C1 segment of cervical spinal cord (tissue), 14 donors: ENCODE measurements around the gene HTT.

ENCODE experiments used
- DNase-seq, 14 donors: peaks; one replicate each; lab custom pipeline; 2025; lab: John Stamatoyannopoulos, UW

The HTT gene

GRCh38 chr4:3174371-3175338 lies 100.2 kb downstream of the HTT start:
- DNase-seq = no peak

DNA sequence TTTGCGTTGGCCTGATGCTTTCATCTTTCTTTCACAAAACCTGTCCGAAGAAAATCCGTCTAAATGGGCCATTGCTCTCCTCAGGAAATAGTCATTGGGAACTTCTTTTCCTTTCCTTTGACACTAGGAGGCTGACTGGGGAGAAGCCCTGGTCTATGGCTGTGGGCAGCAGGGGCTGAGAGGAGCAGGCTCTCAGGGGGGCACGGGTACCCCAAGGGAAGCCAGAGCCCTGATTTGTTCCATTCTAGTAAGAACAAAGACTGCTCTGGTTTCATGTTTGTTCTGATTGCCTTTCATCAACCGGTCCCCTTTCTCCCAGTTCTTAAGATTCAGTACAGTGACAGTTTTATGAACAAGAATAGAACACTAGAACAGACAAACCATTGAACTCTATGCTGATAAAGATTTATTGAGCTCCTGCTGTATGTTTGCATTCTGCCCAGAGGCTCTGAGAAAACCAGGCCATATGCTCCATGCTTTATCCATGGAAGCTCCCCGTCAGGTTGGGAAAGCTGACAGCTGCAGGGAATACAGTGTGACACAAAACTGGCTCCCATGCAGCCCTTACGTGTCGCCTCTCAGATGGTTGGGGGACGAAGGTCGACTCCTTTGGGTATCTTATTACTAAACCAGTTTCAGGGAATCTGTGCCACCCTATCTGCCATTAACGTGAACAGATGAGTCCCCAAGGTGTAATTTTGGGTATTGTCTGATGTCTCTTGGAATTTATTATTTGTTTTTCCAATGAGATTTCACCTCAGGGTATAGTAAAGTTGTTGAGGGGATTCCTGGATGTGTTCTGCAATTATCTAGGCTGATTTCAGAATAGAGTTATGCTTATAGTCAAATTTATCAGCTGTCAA lies 102.1 kb downstream of the HTT start:
- no peak for DNase-seq

DNA sequence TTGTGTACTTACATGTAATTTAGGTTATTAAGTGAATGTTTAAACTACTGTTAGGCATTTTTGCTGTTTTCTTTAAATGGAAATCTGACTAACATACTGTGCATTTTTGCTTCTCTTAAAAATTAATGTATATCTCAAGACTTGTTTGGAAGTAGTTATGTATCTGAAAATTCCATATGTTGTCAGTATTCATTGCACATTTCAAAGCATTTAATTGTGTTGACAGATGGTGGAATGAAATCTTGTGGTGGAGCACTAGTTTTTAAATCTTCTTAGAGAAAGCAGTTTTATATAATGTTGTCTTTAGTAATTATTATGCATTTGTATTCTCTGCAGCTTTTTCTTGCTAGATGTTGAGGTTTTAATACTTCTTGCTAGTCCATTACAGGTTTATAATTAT lies 102.9 kb downstream of the HTT start:
- DNase-seq = no peak

DNA sequence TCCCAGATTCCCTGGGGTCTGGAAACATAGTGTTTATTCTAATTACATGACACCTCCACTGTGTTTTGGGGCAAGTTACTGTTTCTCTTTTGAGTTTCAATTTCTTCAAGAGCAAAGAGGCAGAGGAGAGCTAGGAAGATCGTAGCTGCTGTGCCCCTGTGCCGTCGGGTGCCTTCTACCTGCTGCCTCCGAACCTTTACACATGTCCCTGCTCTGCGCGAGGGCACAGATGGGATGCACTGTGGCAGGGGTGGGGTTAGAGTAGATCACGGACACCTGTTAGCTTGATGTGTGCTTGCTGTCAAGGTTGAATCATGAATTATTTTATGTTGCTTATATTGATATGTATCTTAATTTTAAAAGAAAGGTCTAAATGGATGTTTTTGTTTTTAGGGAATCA lies 103.4 kb downstream of the HTT start:
- DNase-seq = no peak

DNA sequence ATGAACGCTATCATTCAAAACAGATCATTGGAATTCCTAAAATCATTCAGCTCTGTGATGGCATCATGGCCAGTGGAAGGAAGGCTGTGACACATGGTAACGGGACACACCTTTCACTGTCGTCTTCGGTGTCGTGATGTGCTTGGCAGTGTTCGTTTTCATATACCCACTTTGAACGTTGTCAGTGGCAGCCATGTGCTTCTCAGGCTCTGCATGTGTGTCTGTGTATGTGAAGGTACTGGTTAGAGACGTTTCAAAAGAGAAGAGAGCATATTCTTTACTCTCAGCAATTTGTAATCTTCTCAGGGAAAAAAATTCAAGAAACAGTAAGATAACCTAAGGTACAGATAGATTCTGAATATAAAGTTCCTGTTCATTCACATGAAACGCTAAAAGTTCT lies 103.9 kb downstream of the HTT start:
- no peak for DNase-seq

GRCh38 chr4:3179126-3179706 lies 104.7 kb downstream of the HTT start:
- DNase-seq = no peak

- no peak for DNase-seq
These were observed 108.5 kb downstream of the HTT start for GRCh38 chr4:3183008-3183407.

DNA sequence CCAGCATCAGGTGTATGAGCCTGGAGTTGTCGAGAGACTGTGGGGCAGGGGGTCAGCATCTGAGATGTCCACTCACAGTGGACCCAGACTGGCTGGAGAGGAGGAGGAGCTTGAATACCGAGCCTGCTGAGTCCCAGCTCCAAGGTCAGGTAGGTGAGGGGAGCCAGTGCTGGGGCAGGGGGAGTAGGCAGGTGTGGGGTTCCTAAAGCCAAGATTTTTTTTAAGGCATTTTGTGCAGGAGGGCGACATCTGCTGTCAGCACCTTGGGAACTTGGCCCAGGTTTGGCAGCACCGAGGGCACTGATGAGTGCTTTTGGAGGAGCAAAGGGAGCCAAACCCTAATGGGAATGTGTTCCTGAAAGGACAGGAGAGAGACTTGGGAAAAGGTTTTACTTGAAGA lies 110.2 kb downstream of the HTT start:
- no peak for DNase-seq

GRCh38 chr4:3186609-3187008 lies 112.1 kb downstream of the HTT start:
- DNase-seq = no peak

- no peak for DNase-seq
These were observed 113.6 kb downstream of the HTT start for GRCh38 chr4:3188118-3188517.

- no peak for DNase-seq
These were observed 115.0 kb downstream of the HTT start for GRCh38 chr4:3189459-3189858.

GRCh38 chr4:3190549-3190948 lies 116.1 kb downstream of the HTT start:
- peak in 1 of 14 donors; percentile 13 for DNase-seq

GRCh38 chr4:3192188-3192587 lies 117.7 kb downstream of the HTT start:
- no peak for DNase-seq

- no peak for DNase-seq
These were observed 118.3 kb downstream of the HTT start for GRCh38 chr4:3192827-3193226.

DNA sequence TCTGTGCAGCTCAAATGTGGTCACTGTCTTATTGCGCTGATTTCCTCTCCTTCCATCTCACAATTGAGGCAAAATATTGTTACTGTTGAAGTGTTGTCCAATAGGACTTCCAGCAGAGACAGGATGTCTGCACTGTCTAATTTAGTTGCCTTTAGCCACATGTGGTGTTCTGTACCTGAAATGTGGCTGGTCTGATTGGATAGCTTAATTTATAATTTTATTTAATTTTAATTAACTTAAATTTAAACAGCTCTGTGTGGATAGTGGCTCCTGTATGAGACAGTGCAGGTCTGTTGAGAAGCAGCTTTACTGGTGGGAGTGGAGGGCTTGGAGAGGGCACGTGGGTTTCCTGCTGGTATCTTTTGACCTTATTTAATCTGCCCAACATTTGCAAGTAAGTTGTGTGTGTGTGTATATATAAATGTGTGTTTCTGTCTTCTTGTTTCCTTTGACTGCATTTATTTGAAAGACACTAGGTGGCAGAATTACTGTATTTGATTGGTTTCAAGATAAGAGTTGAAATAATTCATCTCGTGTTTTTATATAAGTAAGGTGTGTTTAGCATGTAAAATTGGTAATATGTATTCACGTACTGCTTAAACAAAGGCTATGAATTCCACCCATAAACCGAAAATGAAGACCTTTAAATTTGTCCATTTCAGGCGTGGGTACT lies 119.2 kb downstream of the HTT start:
- peak in 1 of 14 donors; percentile 14 for DNase-seq

DNA sequence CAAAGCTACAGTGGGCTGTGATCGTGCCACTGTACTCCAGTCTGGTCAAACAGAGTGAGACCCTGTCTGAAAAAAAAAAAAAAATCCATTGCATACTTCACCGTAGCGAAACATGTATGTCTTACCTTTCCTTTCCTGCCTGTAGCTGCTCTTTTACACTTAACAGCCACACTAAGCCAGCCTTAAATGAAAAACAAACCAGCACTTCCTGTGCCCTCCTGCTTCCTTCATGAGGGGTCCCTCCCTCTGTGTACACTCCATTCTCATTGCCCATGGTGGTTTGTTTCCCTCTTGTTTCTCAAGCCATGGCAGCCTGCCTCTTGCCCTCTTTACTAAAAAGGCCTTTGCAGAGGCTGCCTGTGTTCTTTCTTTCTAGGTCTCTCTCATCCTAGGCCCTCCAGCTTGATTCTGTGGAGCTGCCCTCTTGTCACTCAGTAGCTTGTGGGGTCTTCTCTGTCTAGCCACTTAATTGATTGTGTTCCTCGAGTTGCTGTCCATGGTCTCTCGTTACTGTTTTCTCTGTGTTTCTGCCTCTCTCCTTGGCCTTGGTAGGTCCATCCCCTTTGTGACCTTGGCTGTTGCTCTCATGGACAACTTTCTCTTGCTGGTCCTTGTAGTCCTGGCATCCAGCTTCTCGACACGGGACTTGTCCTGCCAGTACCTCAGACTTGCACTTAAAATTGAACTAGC lies 122.3 kb downstream of the HTT start:
- no peak for DNase-seq

- no peak for DNase-seq
These were observed 123.1 kb downstream of the HTT start for GRCh38 chr4:3197366-3198105.

- no peak for DNase-seq
These were observed 124.4 kb downstream of the HTT start for GRCh38 chr4:3198906-3199305.

- DNase-seq = no peak
These were observed 125.4 kb downstream of the HTT start for GRCh38 chr4:3199653-3200422.
